Measurements from ENCODE around the gene LINC01488.

LINC01488 gene

DNA sequence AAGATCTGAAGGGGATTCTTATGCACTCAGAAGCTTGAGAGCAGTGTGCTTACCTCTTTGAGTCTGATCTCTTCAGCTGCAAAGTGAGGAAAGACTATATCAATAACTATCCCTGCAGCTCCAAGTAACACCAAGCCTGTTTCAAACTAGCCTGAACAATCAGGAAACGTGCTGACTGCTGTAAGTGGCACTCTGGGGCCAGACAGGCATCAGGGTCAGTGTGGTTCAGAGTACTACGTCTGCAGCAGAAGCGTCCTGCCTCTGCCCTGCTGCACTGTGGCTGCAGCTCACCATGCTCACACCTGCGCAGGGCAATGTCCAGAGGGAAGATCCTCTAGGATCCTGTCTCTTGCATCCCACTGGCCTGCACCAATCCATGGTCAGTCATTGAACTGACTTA, 25.5 kb upstream of the LINC01488 start:
- H2BK120ac ChIP-seq (ENCODE audit: insufficient read depth, low read length, poor library complexity): no peak overlapping the region
- no peak overlapping the region for H4K8ac ChIP-seq (ENCODE audit: low read depth, low read length)
- H2BK5ac ChIP-seq (ENCODE audit: low read depth, low read length, poor library complexity): no peak overlapping the region
- no peak overlapping the region for H4K91ac ChIP-seq (ENCODE audit: low read depth, low read length)
- H2AFZ ChIP-seq (ENCODE audit: insufficient read depth, low read length, poor library complexity): no peak overlapping the region
- H3K9me3 ChIP-seq (ENCODE audit: insufficient read depth, low read depth, low read length): peaks cover 10% of the 10 kb centered on the region
- peaks cover 5% of the 10 kb centered on the region for H3K27me3 ChIP-seq (ENCODE audit: insufficient read depth, low read length)
- H3K18ac ChIP-seq (ENCODE audit: low read length): no peak overlapping the region
- no peak overlapping the region for H3K4me2 ChIP-seq (ENCODE audit: low read length)
- no peak overlapping the region for H3K4me3 ChIP-seq (ENCODE audit: low read depth, low read length)
- H3K79me1 ChIP-seq (ENCODE audit: low read length): no peaks in the 10 kb centered on the region
- H3K14ac ChIP-seq (ENCODE audit: low read length): no peak overlapping the region
- H3K36me3 ChIP-seq (ENCODE audit: control insufficient read depth in 1 of 2, insufficient read depth in 2 of 2, low read length in 2 of 2): no peaks in the 10 kb centered on the region
- H3K4ac ChIP-seq (ENCODE audit: low read depth, low read length): no peak overlapping the region
- no peaks in the 10 kb centered on the region for H3K4me1 ChIP-seq (ENCODE audit: control insufficient read depth in 1 of 2, insufficient read depth in 2 of 2, low read length in 2 of 2)
- no peaks in the 10 kb centered on the region for H3K79me2 ChIP-seq (ENCODE audit: control insufficient read depth, insufficient read depth, low read length, poor library complexity)
- WGBS (ENCODE audit: extremely low coverage, insufficient coverage, insufficient read length): no CpG with 5 or more reads among the region's 4 CpGs
- H2BK12ac ChIP-seq (ENCODE audit: low read length): no peak overlapping the region
- DNase-seq: no peak
- H3K27ac ChIP-seq (ENCODE audit: low read depth, low read length): no peak overlapping the region
- H4K12ac ChIP-seq (ENCODE audit: low read depth, low read length): no peak overlapping the region
- H2AK5ac ChIP-seq (ENCODE audit: low read length): no peak overlapping the region
- no peak overlapping the region for H3K23ac ChIP-seq (ENCODE audit: low read length)
- H3K9ac ChIP-seq (ENCODE audit: low read length): no peak overlapping the region

DNA sequence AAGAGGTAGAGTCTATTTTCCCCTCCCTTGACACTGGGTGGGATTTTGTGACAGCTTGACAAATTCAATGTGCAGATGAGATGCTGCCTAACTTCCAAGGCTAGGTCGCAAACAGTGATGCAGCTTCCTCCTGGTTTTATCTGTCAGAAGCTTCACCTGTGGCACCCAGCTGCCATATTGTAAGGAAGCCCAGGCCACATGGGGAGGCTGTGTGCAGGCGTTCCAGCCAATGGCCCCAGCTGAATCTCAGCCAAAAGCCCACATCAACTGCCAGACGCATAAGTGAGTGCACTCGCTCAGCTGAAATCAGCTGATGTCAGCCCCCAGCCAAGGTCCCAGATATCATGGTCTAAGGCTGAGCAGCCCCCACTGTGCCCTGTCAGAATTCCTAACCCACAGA, 24.8 kb upstream of the LINC01488 start:
- H3K79me2 ChIP-seq (ENCODE audit: control insufficient read depth, insufficient read depth, low read length, poor library complexity): no peaks in the 10 kb centered on the region
- no peak overlapping the region for H3K4me2 ChIP-seq (ENCODE audit: low read length)
- H3K4me1 ChIP-seq (ENCODE audit: control insufficient read depth in 1 of 2, insufficient read depth in 2 of 2, low read length in 2 of 2): no peaks in the 10 kb centered on the region
- H2AK5ac ChIP-seq (ENCODE audit: low read length): no peak overlapping the region
- H3K79me1 ChIP-seq (ENCODE audit: low read length): no peaks in the 10 kb centered on the region
- H4K8ac ChIP-seq (ENCODE audit: low read depth, low read length): no peak overlapping the region
- H3K4ac ChIP-seq (ENCODE audit: low read depth, low read length): no peak overlapping the region
- H3K27ac ChIP-seq (ENCODE audit: low read depth, low read length): no peak overlapping the region
- H3K9me3 ChIP-seq (ENCODE audit: insufficient read depth, low read depth, low read length): peaks cover 10% of the 10 kb centered on the region
- H2BK5ac ChIP-seq (ENCODE audit: low read depth, low read length, poor library complexity): no peak overlapping the region
- H2BK120ac ChIP-seq (ENCODE audit: insufficient read depth, low read length, poor library complexity): no peak overlapping the region
- H4K91ac ChIP-seq (ENCODE audit: low read depth, low read length): no peak overlapping the region
- no peak overlapping the region for H3K4me3 ChIP-seq (ENCODE audit: low read depth, low read length)
- no peak overlapping the region for H4K12ac ChIP-seq (ENCODE audit: low read depth, low read length)
- no peak for DNase-seq
- H3K18ac ChIP-seq (ENCODE audit: low read length): no peak overlapping the region
- whole genome bisulfite sequencing (ENCODE audit: extremely low coverage, insufficient coverage, insufficient read length): no CpG with 5 or more reads among the region's 4 CpGs
- H3K9ac ChIP-seq (ENCODE audit: low read length): no peak overlapping the region
- H3K14ac ChIP-seq (ENCODE audit: low read length): no peak overlapping the region
- H3K36me3 ChIP-seq (ENCODE audit: control insufficient read depth in 1 of 2, insufficient read depth in 2 of 2, low read length in 2 of 2): no peaks in the 10 kb centered on the region
- no peak overlapping the region for H2AFZ ChIP-seq (ENCODE audit: insufficient read depth, low read length, poor library complexity)
- no peak overlapping the region for H2BK12ac ChIP-seq (ENCODE audit: low read length)
- no peak overlapping the region for H3K23ac ChIP-seq (ENCODE audit: low read length)
- H3K27me3 ChIP-seq (ENCODE audit: insufficient read depth, low read length): peaks cover 5% of the 10 kb centered on the region

DNA sequence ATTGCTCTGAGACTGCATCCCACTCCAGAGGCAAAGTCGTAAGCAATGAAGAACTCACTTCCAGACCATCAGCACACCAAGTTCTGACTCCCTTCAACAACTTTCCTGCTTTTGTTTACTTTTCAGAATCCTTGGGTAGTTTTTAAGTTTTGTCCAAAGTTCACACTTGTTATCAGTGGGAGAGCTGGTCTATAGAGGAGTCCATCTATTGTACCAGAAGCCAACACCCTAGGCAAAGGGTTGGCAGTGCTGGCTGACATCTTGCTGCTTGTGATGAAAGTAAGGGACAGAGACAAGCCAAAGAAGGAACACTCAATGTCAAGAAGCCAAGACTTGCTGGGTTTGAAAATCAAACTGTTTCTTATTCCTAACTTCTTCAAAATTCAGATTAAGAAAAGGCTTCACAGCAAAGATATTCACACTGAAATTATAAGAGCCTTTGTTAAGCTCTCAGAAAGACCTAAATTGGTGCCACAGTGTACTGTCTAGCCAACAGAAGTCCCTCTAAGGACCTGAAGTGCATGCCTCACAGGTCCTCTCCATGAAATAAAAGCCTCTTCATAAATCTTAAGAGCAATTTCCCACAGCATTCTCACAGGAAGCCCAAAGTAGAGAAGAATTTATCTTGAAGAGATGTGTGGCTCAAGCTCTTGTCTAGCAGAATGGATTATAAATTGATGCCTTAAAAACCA, 21.5 kb upstream of the LINC01488 start:
- H2BK120ac ChIP-seq (ENCODE audit: insufficient read depth, low read length, poor library complexity): no peak overlapping the region
- H3K27ac ChIP-seq (ENCODE audit: low read depth, low read length): no peak overlapping the region
- no peak overlapping the region for H4K12ac ChIP-seq (ENCODE audit: low read depth, low read length)
- H3K4me3 ChIP-seq (ENCODE audit: low read depth, low read length): no peak overlapping the region
- no peaks in the 10 kb centered on the region for H3K36me3 ChIP-seq (ENCODE audit: control insufficient read depth in 1 of 2, insufficient read depth in 2 of 2, low read length in 2 of 2)
- no peak overlapping the region for H2BK5ac ChIP-seq (ENCODE audit: low read depth, low read length, poor library complexity)
- DNase-seq: no peak
- no peak overlapping the region for H3K18ac ChIP-seq (ENCODE audit: low read length)
- no peak overlapping the region for H3K23ac ChIP-seq (ENCODE audit: low read length)
- no CpG with 5 or more reads among the region's 1 CpG for WGBS (ENCODE audit: extremely low coverage, insufficient coverage, insufficient read length)
- no peak overlapping the region for H3K14ac ChIP-seq (ENCODE audit: low read length)
- H2AFZ ChIP-seq (ENCODE audit: insufficient read depth, low read length, poor library complexity): no peak overlapping the region
- no peak overlapping the region for H2BK12ac ChIP-seq (ENCODE audit: low read length)
- H3K27me3 ChIP-seq (ENCODE audit: insufficient read depth, low read length): no peaks in the 10 kb centered on the region
- no peak overlapping the region for H4K91ac ChIP-seq (ENCODE audit: low read depth, low read length)
- H3K9ac ChIP-seq (ENCODE audit: low read length): no peak overlapping the region
- no peak overlapping the region for H4K8ac ChIP-seq (ENCODE audit: low read depth, low read length)
- no peak overlapping the region for H3K4ac ChIP-seq (ENCODE audit: low read depth, low read length)
- no peak overlapping the region for H3K4me2 ChIP-seq (ENCODE audit: low read length)
- no peaks in the 10 kb centered on the region for H3K79me2 ChIP-seq (ENCODE audit: control insufficient read depth, insufficient read depth, low read length, poor library complexity)
- H2AK5ac ChIP-seq (ENCODE audit: low read length): no peak overlapping the region
- no peaks in the 10 kb centered on the region for H3K79me1 ChIP-seq (ENCODE audit: low read length)
- peaks cover 5% of the 10 kb centered on the region for H3K9me3 ChIP-seq (ENCODE audit: insufficient read depth, low read depth, low read length)
- no peaks in the 10 kb centered on the region for H3K4me1 ChIP-seq (ENCODE audit: control insufficient read depth in 1 of 2, insufficient read depth in 2 of 2, low read length in 2 of 2)

DNA sequence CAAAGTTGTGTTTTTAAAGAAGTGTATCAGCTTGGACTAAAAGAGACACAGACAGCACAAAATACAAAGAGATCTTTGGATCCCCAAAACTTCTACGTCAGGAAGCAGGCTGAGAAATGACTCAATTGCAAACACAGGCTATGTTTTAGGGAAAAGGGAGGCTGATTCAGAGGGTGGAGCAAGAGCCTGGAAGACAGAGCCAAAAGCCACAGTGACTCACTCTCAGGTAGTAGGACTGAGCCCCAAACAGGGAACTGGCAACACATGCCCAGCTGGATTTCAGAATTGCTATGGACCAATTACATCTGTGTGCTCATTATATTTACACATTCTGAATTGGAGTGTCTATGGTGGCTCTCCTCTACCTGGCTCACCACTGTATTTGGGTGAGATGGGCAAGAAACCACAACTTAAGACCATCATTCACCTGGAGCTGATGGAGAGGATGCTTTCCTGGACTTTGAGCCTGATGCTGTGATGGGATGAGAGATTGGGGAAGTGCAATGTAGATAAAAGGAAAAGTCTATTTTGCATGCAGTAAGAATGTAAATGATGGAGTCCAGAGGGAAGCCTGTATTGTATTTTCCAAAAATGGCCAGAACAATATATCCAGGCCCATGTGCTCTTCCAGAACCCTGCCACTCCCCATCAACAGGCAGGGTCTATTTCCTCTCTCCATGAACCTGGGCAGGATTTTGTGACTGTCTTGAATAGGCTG, 20.8 kb upstream of the LINC01488 start:
- Histone ChIP-seq H4K8ac (ENCODE audit: low read depth, low read length) (no peak overlapping the region), H2AK5ac (ENCODE audit: low read length) (no peak overlapping the region), H3K14ac (ENCODE audit: low read length) (no peak overlapping the region), H3K27ac (ENCODE audit: low read depth, low read length) (no peak overlapping the region), H2BK5ac (ENCODE audit: low read depth, low read length, poor library complexity) (no peak overlapping the region), H3K4me3 (ENCODE audit: low read depth, low read length) (no peak overlapping the region), H3K36me3 (ENCODE audit: control insufficient read depth in 1 of 2, insufficient read depth in 2 of 2, low read length in 2 of 2) (no peaks in the 10 kb centered on the region), H3K9ac (ENCODE audit: low read length) (no peak overlapping the region), H3K9me3 (ENCODE audit: insufficient read depth, low read depth, low read length) (peaks cover 5% of the 10 kb centered on the region), H4K91ac (ENCODE audit: low read depth, low read length) (no peak overlapping the region), H2AFZ (ENCODE audit: insufficient read depth, low read length, poor library complexity) (no peak overlapping the region), H2BK12ac (ENCODE audit: low read length) (no peak overlapping the region), H3K23ac (ENCODE audit: low read length) (no peak overlapping the region), H3K4ac (ENCODE audit: low read depth, low read length) (no peak overlapping the region), H3K18ac (ENCODE audit: low read length) (no peak overlapping the region), H3K4me1 (ENCODE audit: control insufficient read depth in 1 of 2, insufficient read depth in 2 of 2, low read length in 2 of 2) (no peaks in the 10 kb centered on the region), H3K4me2 (ENCODE audit: low read length) (no peak overlapping the region), H3K79me1 (ENCODE audit: low read length) (no peaks in the 10 kb centered on the region), H3K27me3 (ENCODE audit: insufficient read depth, low read length) (no peaks in the 10 kb centered on the region), H3K79me2 (ENCODE audit: control insufficient read depth, insufficient read depth, low read length, poor library complexity) (no peaks in the 10 kb centered on the region), H2BK120ac (ENCODE audit: insufficient read depth, low read length, poor library complexity) (no peak overlapping the region), H4K12ac (ENCODE audit: low read depth, low read length) (no peak overlapping the region)
- WGBS (ENCODE audit: extremely low coverage, insufficient coverage, insufficient read length): no CpG with 5 or more reads among the region's 1 CpG
- DNase-seq: no peak
